ENCODE results near the gene DPYSL3. TPM values are rescaled to one million over a fixed set of nuclear protein-coding genes. Genes with fewer than 3 reads are reported as not detected.
"Not testable (repeated sequence)": the region's sequence is repeated elsewhere in the genome, so short reads cannot be mapped to it uniquely, and the experiment has no call there.

DPYSL3 gene
- total RNA-seq, result 109 TPM

DNA sequence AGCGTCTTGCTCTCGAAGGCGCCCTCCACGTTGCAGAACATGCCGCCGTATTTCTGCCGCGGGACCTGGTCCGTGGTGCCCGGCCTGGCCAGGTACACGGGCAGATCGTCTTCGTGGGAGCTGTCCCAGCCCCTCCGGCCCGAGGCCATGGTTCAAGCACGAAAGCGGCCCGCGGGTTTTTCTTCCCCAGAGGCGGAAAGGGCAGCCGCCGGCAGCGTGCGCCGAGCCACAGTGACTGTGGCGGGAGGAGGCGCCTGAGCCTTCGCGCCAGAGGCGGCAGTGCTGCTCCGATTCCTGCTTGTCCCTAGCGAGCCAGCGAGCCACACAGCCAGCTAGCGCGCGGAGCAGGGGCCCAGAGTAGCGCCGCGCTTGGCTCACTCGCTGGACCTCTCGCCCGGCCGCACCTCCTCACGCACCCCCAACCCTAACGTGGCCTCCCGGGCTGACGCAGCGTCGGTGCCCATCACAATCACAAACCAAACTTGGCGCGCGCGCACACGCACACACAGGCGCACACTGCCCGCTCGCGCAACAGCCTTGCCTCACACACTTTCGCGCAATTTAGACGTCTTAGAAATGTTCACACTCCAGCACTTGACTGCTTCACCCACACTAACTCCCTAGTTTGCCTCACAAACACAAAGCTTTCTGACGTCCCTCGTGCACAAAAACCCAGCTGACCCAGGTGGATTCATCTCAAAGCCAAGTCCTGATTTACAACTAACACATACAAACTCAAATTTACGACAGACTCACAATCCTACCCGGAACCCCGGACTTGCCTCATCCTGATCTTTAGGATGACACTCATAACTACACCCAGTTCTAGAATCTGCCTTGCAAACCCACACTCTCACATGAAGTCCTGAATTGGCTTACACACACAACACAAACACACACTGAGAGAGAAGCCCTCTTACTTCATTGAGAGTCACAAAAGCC lies at the start of gene DPYSL3:
TSS of gene DPYSL3 (minus strand) at position 359 of the 942 bp plus-strand sequence. CDS start at position 149, 210 bp downstream.
- Histone ChIP-seq H3K9ac (ENCODE audit: low read depth in 1 of 3, low read length in 3 of 3) (peak within 1 kb of the TSS; percentile 77 to 88 (median 80)), H3K4me1 (ENCODE audit: control insufficient read depth in 3 of 3, insufficient read depth in 3 of 3, low read length in 3 of 3) (peaks cover 3 to 19% (median 9%) of the 10 kb centered on the region in 3 donors), H3K27me3 (ENCODE audit: control insufficient read depth in 3 of 3, insufficient read depth in 3 of 3, low read length in 3 of 3) (peaks cover 4 to 12% (median 5%) of the 10 kb centered on the region in 3 donors), H3K27ac (ENCODE audit: low read depth, low read length) (peak within 1 kb of the TSS; percentile 79), H3K9me3 (ENCODE audit: control insufficient read depth in 3 of 3, low read length in 3 of 3) (no peaks in the 10 kb centered on the region), H3K4me3 (ENCODE audit: low read length in 3 of 3) (peak within 1 kb of the TSS; percentile 46 to 80 (median 79)), H3K36me3 (ENCODE audit: control insufficient read depth in 3 of 3, insufficient read depth in 3 of 3, low read length in 3 of 3) (no peaks in the 10 kb centered on the region)

- Histone ChIP-seq H3K9ac (ENCODE audit: low read depth in 1 of 3, low read length in 3 of 3) (no peak overlapping the region), H3K4me1 (ENCODE audit: control insufficient read depth in 3 of 3, insufficient read depth in 3 of 3, low read length in 3 of 3) (peaks cover 0 to 6% (median 6%) of the 10 kb centered on the region in 3 donors), H3K27me3 (ENCODE audit: control insufficient read depth in 3 of 3, insufficient read depth in 3 of 3, low read length in 3 of 3) (no peaks in the 10 kb centered on the region), H3K9me3 (ENCODE audit: control insufficient read depth in 3 of 3, low read length in 3 of 3) (no peaks in the 10 kb centered on the region), H3K27ac (ENCODE audit: low read depth, low read length) (no peak overlapping the region), H3K36me3 (ENCODE audit: control insufficient read depth in 3 of 3, insufficient read depth in 3 of 3, low read length in 3 of 3) (no peaks in the 10 kb centered on the region), H3K4me3 (ENCODE audit: low read length in 3 of 3) (no peak overlapping the region)
Observed at GRCh38 chr5:147558826-147559225, 49.0 kb upstream of the DPYSL3 start.

GRCh38 chr5:147557876-147558745 lies 48.2 kb upstream of the DPYSL3 start:
- peaks cover 0 to 7% (median 6%) of the 10 kb centered on the region in 3 donors for H3K4me1 ChIP-seq (ENCODE audit: control insufficient read depth in 3 of 3, insufficient read depth in 3 of 3, low read length in 3 of 3)
- H3K4me3 ChIP-seq (ENCODE audit: low read length in 3 of 3), result no peak overlapping the region
- no peaks in the 10 kb centered on the region for H3K9me3 ChIP-seq (ENCODE audit: control insufficient read depth in 3 of 3, low read length in 3 of 3)
- no peaks in the 10 kb centered on the region for H3K36me3 ChIP-seq (ENCODE audit: control insufficient read depth in 3 of 3, insufficient read depth in 3 of 3, low read length in 3 of 3)
- no peak overlapping the region for H3K27ac ChIP-seq (ENCODE audit: low read depth, low read length)
- H3K9ac ChIP-seq (ENCODE audit: low read depth in 1 of 3, low read length in 3 of 3), result no peak overlapping the region
- H3K27me3 ChIP-seq (ENCODE audit: control insufficient read depth in 3 of 3, insufficient read depth in 3 of 3, low read length in 3 of 3), result no peaks in the 10 kb centered on the region

- no peaks in the 10 kb centered on the region for H3K27me3 ChIP-seq (ENCODE audit: control insufficient read depth in 3 of 3, insufficient read depth in 3 of 3, low read length in 3 of 3)
- no peak overlapping the region for H3K4me3 ChIP-seq (ENCODE audit: low read length in 3 of 3)
- H3K9ac ChIP-seq (ENCODE audit: low read depth in 1 of 3, low read length in 3 of 3), result no peak overlapping the region
- H3K27ac ChIP-seq (ENCODE audit: low read depth, low read length), result peak overlapping the region; percentile 64
- H3K36me3 ChIP-seq (ENCODE audit: control insufficient read depth in 3 of 3, insufficient read depth in 3 of 3, low read length in 3 of 3), result no peaks in the 10 kb centered on the region
- no peaks in the 10 kb centered on the region for H3K9me3 ChIP-seq (ENCODE audit: control insufficient read depth in 3 of 3, low read length in 3 of 3)
- peaks cover 0 to 8% (median 7%) of the 10 kb centered on the region in 3 donors for H3K4me1 ChIP-seq (ENCODE audit: control insufficient read depth in 3 of 3, insufficient read depth in 3 of 3, low read length in 3 of 3)
Observed at GRCh38 chr5:147555176-147555575, 45.3 kb upstream of the DPYSL3 start.

DNA sequence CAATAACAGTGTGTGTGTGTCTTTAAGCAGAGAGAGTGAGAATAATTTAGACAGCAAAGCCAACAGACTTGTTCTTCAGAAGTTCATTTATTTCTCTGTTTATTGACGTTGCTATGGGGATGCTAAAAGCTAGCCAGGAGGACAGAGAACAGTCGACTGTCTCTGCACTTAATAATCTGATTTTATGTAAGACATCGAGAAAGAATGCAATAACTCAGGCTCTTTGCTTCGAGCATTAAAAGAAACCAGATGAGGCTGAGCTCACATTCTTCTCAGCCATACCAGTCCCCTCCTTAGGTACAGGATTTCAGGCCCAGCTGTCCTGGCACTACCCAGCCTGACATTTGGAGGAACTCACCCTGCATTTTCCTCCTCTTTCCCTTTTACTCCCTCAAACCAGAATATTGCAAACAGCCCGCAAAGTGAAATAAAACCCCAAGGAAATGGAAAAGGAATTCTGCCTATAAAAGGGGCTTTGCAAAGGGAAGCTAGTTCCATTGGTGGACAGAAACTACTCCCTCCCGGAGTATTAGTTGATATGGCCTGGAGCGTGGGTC lies 44.5 kb upstream of the DPYSL3 start:
- H3K27ac ChIP-seq (ENCODE audit: low read depth, low read length), result peak overlapping the region; percentile 64
- peak overlapping the region in 2 of 3 donors; percentile 52 to 67 for H3K9ac ChIP-seq (ENCODE audit: low read depth in 1 of 3, low read length in 3 of 3)
- H3K4me1 ChIP-seq (ENCODE audit: control insufficient read depth in 3 of 3, insufficient read depth in 3 of 3, low read length in 3 of 3), result peaks cover 0 to 8% (median 7%) of the 10 kb centered on the region in 3 donors
- H3K27me3 ChIP-seq (ENCODE audit: control insufficient read depth in 3 of 3, insufficient read depth in 3 of 3, low read length in 3 of 3), result no peaks in the 10 kb centered on the region
- peak overlapping the region in 2 of 3 donors; percentile 18 to 45 for H3K4me3 ChIP-seq (ENCODE audit: low read length in 3 of 3)
- no peaks in the 10 kb centered on the region for H3K36me3 ChIP-seq (ENCODE audit: control insufficient read depth in 3 of 3, insufficient read depth in 3 of 3, low read length in 3 of 3)
- no peaks in the 10 kb centered on the region for H3K9me3 ChIP-seq (ENCODE audit: control insufficient read depth in 3 of 3, low read length in 3 of 3)

DNA sequence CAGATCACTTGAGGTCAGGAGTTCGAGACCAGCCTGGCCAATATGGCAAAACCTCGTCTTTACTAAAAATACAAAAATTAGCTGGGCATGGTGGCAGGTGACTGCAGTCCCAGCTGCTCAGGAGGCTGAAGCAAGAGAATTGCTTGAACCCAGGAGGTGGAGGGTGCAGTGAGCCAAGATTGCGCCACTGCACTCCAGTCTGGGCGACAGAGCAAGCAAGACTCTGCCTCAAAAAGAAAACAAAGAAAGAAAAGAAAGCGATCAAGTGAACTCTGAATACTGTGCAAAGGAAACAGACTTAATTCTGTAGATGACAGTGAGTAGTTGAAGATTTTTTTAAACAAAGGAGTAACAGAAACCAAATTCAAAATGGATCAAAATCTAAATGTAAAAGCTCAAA lies 43.9 kb upstream of the DPYSL3 start:
- H3K36me3 ChIP-seq (ENCODE audit: control insufficient read depth in 3 of 3, insufficient read depth in 3 of 3, low read length in 3 of 3); H3K9me3 ChIP-seq (ENCODE audit: control insufficient read depth in 3 of 3, low read length in 3 of 3); H3K4me3 ChIP-seq (ENCODE audit: low read length in 3 of 3); H3K27me3 ChIP-seq (ENCODE audit: control insufficient read depth in 3 of 3, insufficient read depth in 3 of 3, low read length in 3 of 3); H3K4me1 ChIP-seq (ENCODE audit: control insufficient read depth in 3 of 3, insufficient read depth in 3 of 3, low read length in 3 of 3): not testable (repeated sequence)
- H3K27ac ChIP-seq (ENCODE audit: low read depth, low read length), result peak overlapping the region; percentile 64
- peak overlapping the region in 2 of 3 donors; percentile 52 to 67 for H3K9ac ChIP-seq (ENCODE audit: low read depth in 1 of 3, low read length in 3 of 3)

DNA sequence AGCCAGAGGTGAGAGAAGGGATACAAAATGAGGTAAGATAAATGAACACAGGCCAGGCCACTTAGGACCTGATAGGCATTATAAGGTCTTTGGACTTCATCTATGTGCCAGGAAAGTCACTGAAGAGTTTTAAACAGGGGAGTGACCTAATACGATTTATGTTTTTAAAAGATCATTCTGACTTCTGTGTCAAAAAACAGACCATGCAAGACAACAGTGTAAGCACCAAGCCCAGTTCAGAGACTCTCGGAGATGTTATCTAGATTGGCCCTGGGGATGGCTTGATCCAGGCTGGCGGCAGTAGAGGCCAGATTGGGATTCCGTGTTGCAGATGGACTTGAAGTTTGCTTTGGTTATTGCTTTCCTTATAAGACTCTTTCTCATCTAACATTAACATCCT lies 43.0 kb upstream of the DPYSL3 start:
- Histone ChIP-seq H3K27ac (ENCODE audit: low read depth, low read length) (peak overlapping the region; percentile 2), H3K4me3 (ENCODE audit: low read length in 3 of 3) (no peak overlapping the region), H3K36me3 (ENCODE audit: control insufficient read depth in 3 of 3, insufficient read depth in 3 of 3, low read length in 3 of 3) (no peaks in the 10 kb centered on the region), H3K9me3 (ENCODE audit: control insufficient read depth in 3 of 3, low read length in 3 of 3) (no peaks in the 10 kb centered on the region), H3K27me3 (ENCODE audit: control insufficient read depth in 3 of 3, insufficient read depth in 3 of 3, low read length in 3 of 3) (no peaks in the 10 kb centered on the region), H3K9ac (ENCODE audit: low read depth in 1 of 3, low read length in 3 of 3) (no peak overlapping the region), H3K4me1 (ENCODE audit: control insufficient read depth in 3 of 3, insufficient read depth in 3 of 3, low read length in 3 of 3) (peaks cover 0 to 8% (median 7%) of the 10 kb centered on the region in 3 donors)

GRCh38 chr5:147551677-147552076 lies 41.8 kb upstream of the DPYSL3 start:
- Histone ChIP-seq H3K27ac (ENCODE audit: low read depth, low read length) (no peak overlapping the region), H3K9me3 (ENCODE audit: control insufficient read depth in 3 of 3, low read length in 3 of 3) (no peaks in the 10 kb centered on the region), H3K4me3 (ENCODE audit: low read length in 3 of 3) (no peak overlapping the region), H3K4me1 (ENCODE audit: control insufficient read depth in 3 of 3, insufficient read depth in 3 of 3, low read length in 3 of 3) (peaks cover 0 to 8% (median 7%) of the 10 kb centered on the region in 3 donors), H3K9ac (ENCODE audit: low read depth in 1 of 3, low read length in 3 of 3) (no peak overlapping the region), H3K36me3 (ENCODE audit: control insufficient read depth in 3 of 3, insufficient read depth in 3 of 3, low read length in 3 of 3) (no peaks in the 10 kb centered on the region), H3K27me3 (ENCODE audit: control insufficient read depth in 3 of 3, insufficient read depth in 3 of 3, low read length in 3 of 3) (no peaks in the 10 kb centered on the region)

DNA sequence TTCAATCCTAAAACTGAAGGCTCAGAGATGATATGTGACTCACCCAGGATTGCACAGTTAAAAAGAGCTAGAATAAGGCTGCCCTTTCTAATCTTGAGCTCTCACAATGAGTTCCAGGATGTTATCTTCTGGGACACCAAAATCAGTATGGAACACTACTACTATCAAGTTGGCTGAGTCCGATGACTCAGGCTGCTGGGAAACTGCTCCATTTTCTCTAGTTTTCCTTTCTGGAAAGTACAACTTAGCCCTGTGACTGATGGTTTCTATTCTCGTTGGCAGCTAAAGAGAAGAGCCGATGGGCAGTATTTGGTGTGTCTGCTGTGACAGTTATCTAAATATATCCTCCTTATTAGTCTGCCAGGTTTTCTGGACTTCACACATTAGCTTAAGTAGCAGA lies 37.9 kb upstream of the DPYSL3 start:
- H3K36me3 ChIP-seq (ENCODE audit: control insufficient read depth in 3 of 3, insufficient read depth in 3 of 3, low read length in 3 of 3), result no peaks in the 10 kb centered on the region
- H3K9ac ChIP-seq (ENCODE audit: low read depth in 1 of 3, low read length in 3 of 3), result no peak overlapping the region
- H3K27me3 ChIP-seq (ENCODE audit: control insufficient read depth in 3 of 3, insufficient read depth in 3 of 3, low read length in 3 of 3), result no peaks in the 10 kb centered on the region
- no peaks in the 10 kb centered on the region for H3K9me3 ChIP-seq (ENCODE audit: control insufficient read depth in 3 of 3, low read length in 3 of 3)
- peaks cover 0 to 3% (median 0%) of the 10 kb centered on the region in 3 donors for H3K4me1 ChIP-seq (ENCODE audit: control insufficient read depth in 3 of 3, insufficient read depth in 3 of 3, low read length in 3 of 3)
- H3K27ac ChIP-seq (ENCODE audit: low read depth, low read length), result no peak overlapping the region
- H3K4me3 ChIP-seq (ENCODE audit: low read length in 3 of 3), result no peak overlapping the region

Measured in skeletal muscle tissue (tissue), 4 donors.